Right lung (tissue), 5 donors: Measurements from ENCODE around the gene FRMD8. TPM values are rescaled to one million over a fixed set of nuclear protein-coding genes. Genes with fewer than 3 reads are reported as not detected.

Source experiments
- DNase-seq, 2 donors: peaks; one replicate each; pipeline ENCODE4 v3.0.0-alpha.2; 2013
- polyA plus RNA-seq, 5 donors: library from polyadenylated mRNA; unstranded; fragments of 120-200 nt; gene quantifications; one replicate each; pipeline versions ENCODE4 v1.2.1 to v1.2.3, GENCODE V29; 2013; ENCODE audit warnings: inconsistent platforms in 1 of 5, low replicate concordance in 1 of 5; ENCODE audit not compliant: insufficient read length in 5 of 5, insufficient read depth in 1 of 5

The FRMD8 gene
- polyA plus RNA-seq, 5 donors = 12.2 to 23.4 (median 17.9) TPM

DNA sequence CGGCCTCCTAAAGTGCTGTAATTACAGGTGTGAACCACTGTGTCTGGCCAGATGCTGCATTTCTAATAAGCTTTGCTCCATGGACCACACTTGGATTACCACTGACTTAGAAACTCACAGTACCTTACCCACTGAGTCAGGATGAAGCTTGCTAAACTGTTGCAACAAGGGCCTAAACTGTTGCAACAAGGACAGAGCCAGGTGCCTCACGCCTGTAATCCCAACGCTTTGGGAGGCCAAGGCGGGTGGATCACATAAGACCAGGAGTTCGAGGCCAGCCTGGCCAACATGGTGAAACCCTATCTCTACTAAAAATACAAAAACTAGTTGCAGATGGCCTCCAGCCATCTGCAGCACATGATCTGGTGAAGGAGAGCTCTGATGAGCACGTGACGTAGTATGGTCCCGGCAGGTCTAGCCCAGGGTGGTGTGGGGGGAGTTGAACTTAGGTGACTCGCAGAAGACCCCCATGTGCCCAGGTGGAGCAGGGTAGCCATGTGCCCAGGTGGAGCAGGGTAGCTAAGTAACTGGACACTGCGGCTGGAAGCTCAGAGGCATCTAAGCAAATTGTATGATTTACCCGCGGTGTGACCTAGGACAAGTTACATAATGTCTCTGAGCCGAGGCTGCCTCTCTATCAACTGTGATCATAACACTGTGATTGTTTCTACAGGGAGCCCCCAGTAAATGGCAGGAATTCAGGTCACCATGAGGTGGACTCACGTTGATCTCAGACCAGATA is 12.4 kb upstream of the FRMD8 start:
- no peak for DNase-seq

DNA sequence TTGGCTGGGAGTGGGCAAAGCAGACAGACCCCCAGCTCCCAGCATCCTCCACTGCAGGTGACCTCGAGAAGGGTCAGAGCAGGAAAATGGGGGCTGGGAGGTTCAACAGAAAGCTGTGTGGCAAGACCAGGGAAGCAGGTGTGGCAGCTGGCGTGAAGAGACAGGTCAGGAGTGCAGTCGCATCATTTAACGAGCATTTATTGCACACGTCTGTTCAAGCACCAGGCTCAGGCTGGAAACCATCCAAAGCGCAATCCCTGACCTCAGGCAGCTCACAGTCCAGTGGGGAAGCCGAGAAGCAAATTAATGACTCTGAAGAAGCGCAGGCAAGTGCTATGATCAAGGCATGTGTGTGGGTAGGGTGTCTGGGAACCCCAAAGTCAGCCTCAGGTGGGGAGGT is 11.4 kb upstream of the FRMD8 start:
- DNase-seq = no peak

DNA sequence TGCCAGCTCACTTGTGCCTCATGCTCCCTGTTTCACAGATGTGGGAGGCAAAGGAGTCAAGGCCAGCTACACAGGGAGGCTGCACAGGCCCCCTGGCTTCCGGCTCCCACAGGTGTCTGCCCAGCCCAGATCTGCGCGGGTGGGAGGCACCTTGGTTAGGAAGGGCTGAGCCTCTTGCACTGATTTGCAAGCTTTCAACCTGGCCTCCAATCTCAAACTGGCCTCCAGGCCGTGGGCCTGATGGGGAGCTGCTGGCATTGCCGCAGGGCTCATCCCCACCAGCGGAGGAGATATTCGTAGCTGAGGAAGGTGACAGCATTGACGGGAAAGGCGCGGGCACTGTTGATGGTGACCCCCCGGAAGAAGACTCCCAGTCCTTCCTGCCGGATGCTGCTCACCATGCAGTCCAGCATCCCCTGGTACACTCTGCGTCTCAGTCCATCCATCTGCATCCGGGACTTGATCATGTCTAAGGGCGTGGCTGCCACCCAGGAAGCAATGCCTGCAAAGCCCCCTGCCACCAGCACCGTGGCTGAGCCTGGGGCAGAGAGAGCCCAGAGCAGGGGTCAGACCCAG is 10.2 kb upstream of the FRMD8 start:
- DNase-seq = no peak

DNA sequence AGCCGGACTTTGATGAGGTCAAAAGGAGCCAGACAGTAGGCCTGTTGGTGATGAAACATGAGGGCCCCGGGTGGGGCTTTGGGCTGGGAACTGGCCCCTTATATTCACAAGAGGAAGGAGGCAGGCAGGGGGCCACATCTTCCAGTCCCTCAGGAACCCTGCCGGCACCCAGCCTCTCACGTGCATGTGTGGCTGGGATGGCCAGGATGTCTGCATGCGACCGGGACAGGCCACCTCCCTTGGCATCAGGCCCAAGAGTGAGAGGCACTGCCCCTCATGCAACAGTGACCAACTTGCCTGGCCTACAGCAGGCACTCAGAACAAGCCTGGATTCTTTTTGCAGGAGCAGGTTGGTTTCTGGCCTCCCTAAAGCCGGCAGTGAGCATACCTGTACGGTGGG is 9.4 kb upstream of the FRMD8 start:
- DNase-seq = no peak

DNA sequence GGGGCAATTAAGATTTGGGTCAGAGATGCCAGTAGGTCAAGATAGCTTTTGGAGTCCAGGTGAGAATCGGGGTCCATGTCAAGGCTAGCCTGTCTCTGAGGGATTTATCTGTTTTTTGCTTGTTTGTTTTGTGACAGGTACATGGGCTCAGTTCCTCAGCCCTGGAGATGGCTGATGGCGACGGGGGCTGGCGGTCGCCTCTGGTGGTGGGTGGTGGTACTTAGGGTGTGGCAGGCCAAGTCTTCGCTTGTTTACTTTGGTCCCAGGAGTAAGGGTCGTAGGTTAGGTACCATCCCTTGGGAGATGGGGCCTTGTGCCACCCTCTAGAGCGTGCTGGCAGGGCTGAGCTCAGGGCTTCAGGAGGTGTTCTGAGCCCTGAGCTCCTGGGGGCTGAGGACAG is 8.7 kb upstream of the FRMD8 start:
- DNase-seq = no peak

GRCh38 chr11:65378208-65378927 is 8.1 kb upstream of the FRMD8 start:
- no peak for DNase-seq

DNA sequence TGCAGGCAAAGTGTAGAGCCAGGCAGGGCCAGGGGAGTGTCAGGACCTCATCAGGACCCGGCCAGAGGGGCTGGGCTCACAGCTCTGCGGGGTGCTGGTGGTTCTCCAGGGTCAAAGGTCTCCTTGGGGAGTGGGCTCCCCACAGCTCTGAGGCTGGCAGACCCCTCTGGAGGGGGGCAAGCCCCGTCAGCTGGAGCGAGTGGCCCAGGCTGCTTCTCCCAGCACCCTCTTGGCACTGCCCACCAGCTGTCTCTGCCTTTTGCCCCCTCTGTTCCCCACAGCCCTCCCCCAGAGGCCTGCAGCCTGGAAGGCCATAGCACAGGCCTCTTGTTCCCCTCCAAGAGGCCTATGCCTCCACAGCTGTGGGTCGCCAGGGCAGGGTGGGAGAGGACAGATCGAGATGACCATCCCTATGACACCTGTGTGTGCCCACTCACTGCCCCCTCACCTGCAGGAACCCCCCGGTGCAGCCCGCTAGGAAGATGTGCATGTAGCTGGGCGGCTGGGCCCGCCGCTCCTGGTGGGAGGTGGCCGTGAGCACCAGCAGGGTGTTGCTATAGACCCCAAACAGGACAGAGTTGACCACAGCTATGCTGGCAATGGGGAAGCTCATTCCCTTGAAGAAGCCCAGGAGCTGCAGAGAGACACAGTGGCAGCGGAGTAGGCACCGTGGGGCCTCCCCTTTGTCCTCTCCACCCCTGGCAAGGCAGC is 7.4 kb upstream of the FRMD8 start:
- no peak for DNase-seq

DNA sequence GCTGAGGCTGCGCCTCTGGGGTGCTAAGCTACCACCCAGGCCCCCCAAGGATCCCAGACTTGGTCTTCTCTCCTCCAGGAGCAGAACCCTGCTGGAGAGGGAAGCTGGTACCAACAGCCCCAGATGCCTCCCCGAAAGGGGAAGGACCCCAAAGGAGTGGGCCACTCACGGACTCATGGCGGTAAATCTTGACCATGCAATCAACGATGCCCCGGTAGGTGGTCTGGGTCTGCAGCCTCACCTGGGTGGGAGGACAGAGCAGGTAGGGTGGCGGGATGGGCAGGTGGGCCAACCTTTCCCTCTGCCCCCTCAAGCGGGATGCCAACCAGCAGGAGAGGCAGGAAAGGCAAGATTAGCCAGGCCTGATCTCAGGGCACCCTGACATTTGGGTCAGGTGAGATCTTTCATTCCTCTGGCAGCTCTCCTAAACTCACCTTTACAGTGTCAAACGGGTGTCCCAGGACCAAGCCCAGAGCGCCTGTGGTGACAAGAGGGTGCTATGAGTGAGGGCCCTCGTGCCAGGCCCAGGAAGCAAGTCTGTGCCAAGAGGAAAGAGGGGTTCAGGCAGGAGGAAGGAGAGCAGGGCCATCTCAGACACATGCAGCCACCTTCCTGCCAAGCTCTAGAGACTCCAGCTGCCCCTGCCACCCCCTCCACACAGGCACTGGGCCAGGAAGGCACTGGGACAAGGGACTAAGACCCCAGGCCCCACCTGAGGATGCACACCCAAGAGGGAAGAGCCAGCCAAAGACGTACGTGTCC is 6.6 kb upstream of the FRMD8 start:
- DNase-seq = no peak

DNA sequence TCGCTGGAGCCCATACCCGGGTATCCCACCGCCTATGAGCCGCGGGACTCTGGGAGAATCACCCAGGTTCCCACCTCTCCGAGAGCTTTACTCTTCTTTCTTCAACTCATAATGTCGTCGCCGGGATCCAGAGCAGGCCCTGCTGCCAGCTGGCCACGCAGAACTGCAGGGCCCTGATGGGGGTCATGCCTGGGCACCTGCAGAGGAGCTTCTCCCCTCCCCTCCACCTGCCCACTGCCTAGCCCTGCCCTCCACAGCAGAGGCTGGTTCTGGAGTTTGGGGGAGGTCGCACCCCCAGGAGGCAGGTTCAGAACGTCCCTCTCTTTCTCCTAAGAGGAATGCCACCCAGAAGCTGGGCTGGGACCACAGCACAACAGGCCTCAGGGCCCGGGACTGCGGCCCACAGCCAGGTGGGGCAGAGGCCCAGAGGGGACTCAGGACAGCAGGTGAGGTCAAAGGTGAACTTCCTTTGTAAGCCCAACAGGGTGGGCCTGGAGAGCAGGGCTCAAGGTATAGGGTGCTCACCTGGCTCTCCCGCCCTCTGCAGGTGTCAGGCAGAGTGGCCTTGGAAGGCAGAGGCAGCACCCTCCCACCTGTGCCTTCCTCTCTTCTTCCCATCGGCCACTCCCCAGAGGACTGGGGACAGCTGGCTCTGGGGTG is 5.8 kb upstream of the FRMD8 start:
- DNase-seq = no peak

GRCh38 chr11:65381716-65382032 is 4.8 kb upstream of the FRMD8 start:
- no peak for DNase-seq

- peak; percentile 83 to 84 for DNase-seq
Measured at GRCh38 chr11:65382033-65382803, 4.2 kb upstream of the FRMD8 start, which contains the start of gene SLC25A45. Gene SLC25A45, minus strand, starts transcription at chr11:65382646. Its CDS starts 695 bp downstream, at chr11:65381951.

DNA sequence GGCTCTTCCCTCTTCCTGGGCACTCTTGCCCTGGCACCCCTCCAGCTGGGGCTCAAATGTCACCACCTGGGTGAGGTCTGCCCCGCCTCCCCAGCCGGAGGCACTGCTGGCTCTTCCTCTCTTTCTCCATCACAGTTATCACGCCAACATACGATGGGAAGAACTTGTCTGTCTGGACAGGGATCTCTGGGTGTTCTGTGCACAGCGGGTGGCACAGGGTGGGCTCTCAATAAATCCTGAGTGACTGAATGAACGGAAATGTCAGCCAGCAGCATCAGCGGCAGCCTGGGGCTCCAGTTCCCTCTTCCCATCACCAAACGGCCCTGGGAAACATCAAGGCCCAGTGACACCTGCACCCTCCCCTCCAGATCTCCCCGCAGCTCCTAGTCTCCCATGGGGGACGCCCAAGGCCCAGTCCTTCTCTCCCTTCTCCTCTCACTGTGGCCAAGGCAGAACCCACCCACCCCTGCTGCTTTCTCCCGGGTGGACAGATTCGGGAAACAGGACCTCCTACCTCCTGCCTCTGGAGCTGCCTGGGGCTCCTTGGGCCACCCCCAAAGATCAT is 3.6 kb upstream of the FRMD8 start:
- DNase-seq = no peak

DNA sequence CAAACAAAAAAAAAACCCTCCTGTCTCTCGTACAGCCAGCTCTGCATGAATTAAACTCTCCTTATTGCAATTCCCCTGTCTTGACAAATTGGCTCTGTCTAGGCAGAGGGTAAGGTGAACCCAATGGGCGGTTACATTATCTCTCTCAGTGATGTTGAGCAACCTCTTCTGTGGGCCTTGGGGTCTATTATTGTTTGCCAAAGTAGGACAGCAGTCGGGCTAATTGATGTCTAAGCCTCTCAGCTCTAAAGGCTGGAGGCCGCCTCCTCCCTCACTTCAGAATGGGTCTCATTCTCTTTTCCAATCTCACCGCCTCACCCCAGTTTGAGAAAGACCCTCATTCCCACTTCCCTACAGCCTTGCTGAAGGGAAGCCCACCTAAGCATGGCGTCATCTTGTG is 2.7 kb upstream of the FRMD8 start:
- no peak for DNase-seq

- no peak for DNase-seq
Measured at GRCh38 chr11:65384301-65384889, 2.0 kb upstream of the FRMD8 start.

DNA sequence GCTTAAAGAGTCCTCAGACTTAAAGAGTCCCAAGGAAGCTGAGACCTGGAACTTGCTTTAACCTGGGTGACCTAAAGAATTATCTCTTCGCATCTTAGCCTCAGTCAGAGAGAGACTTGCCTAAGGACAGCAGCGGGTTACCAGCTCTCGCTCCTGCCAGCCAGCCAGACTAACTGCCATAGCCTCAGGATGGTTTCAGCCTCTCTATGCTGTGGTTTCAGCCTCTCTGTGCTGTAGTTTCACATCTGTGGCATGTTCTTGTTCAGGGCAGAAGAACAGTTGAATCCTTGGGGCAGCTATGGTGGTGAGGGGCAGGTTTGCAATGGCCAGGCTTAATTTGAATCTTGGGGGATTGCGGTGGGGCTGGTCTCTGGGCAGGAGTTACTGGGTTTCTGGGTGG is 2.3 kb downstream of the FRMD8 start:
- no peak for DNase-seq

DNA sequence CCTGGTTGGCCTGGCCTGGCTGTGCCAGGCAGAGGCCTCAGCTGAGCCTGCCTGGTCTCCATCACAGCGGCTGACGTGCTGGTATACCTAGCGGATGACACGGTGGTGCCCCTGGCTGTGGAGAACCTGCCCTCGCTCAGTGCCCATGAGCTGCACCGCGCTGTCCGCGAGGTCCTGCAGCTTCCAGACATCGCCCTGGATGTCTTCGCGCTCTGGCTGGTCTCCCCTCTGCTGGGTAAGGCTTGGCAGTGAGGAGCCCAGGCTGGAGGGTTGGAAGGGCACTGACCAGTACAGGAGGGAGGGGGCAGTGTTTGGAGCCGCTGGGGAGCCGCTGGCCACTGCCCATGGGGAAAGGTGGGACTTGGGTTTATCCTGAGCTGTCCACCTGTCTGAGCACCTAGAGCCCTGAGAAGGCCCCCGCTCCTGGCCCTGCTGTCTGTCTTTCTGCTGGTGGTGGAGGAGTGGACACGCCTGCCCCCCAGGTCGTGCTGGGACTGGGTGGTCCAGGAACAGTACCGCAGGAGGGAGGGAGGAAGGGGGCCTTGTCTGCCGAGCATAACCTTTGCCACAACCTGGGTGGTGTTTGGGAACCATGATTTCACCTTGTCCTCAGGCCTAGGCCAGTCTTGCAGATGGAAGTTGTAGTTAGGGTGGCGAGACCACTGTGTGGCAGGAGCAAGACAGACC is 3.0 kb downstream of the FRMD8 start:
- no peak for DNase-seq

GRCh38 chr11:65390099-65390941 is 3.9 kb downstream of the FRMD8 start:
- no peak for DNase-seq

DNA sequence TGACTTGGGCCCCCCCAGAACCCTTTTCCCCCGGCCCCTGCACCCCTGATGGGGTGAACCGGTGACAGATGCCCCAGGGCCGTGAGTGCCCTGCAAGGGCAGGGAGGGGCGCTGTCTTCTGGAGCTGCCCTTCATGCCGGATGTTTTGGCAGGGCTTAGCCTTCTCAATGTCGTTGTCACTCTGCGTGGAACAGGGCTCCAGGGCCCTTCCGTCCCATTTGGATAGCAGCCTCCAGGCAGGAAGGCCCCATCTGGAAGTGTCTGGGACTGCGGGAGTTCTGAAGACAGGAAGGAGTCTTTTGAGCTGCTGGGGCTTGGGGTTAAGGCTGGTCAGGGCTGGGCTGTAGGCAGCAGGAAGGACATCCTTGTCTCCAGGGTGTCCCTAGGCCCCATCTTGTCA is 4.6 kb downstream of the FRMD8 start:
- no peak for DNase-seq
